ENCODE measurements around the gene SIRPG. TPM values are rescaled to one million over a fixed set of nuclear protein-coding genes. Genes with fewer than 3 reads are reported as not detected.

Gene SIRPG
- total and polyA plus RNA-seq, 12 donors: 0.10 to 1.9 TPM; not detected in 10

GRCh38 chr20:1636621-1637020 is 21.0 kb downstream of the SIRPG start:
- Histone ChIP-seq H3K27me3 (no peaks in the 10 kb centered on the region), H3K4me3 (no peak overlapping the region), H3K36me3 (no peaks in the 10 kb centered on the region), H3K9me3 (peaks cover 0 to 24% (median 0%) of the 10 kb centered on the region in 11 donors), H3K27ac (no peak overlapping the region), H3K4me1 (peaks cover 0 to 3% (median 0%) of the 10 kb centered on the region in 9 donors)
- TF ChIP-seq CTCF (IDR thresholded peaks at IDR 0.05): no peak
- no peak for ATAC-seq
- WGBS, 2 donors: 72 to 76% methylated on average over 2 of the region's 2 CpGs
- DNase-seq: no peak
- intact Hi-C loops (cut with DNase I): no loop called here

GRCh38 chr20:1635291-1635979 is 22.1 kb downstream of the SIRPG start:
- ATAC-seq: no peak
- Histone ChIP-seq H3K36me3 (no peaks in the 10 kb centered on the region), H3K27me3 (peaks cover 0 to 1% (median 0%) of the 10 kb centered on the region in 7 donors), H3K27ac (no peak overlapping the region), H3K4me3 (no peak overlapping the region), H3K4me1 (peaks cover 0 to 6% (median 0%) of the 10 kb centered on the region in 9 donors), H3K9me3 (peaks cover 0 to 17% (median 0%) of the 10 kb centered on the region in 11 donors)
- 79 to 86% methylated on average over 10 of the region's 10 CpGs for WGBS, 2 donors
- TF ChIP-seq CTCF (IDR thresholded peaks at IDR 0.05): no peak
- DNase-seq: no peak
- intact Hi-C loops (cut with DNase I): no loop called here

- ATAC-seq: no peak
- no peak for TF ChIP-seq CTCF (IDR thresholded peaks at IDR 0.05)
- intact Hi-C loops (cut with DNase I): no loop called here
- H3K4me3 ChIP-seq: no peak overlapping the region
- no peaks in the 10 kb centered on the region for H3K9me3 ChIP-seq
- H3K36me3 ChIP-seq: no peaks in the 10 kb centered on the region
- no peak for DNase-seq
- H3K27me3 ChIP-seq: peaks cover 0 to 16% (median 1%) of the 10 kb centered on the region in 7 donors
- peaks cover 0 to 6% (median 0%) of the 10 kb centered on the region in 9 donors for H3K4me1 ChIP-seq
- WGBS, 2 donors: 63% methylated on average over 4 of the region's 4 CpGs
- no peak overlapping the region for H3K27ac ChIP-seq
Measured at GRCh38 chr20:1633535-1633934, 24.0 kb downstream of the SIRPG start.

- intact Hi-C loops (cut with DNase I): no loop called here
- WGBS, 2 donors: 88 to 94% methylated on average over 4 of the region's 4 CpGs
Measured at GRCh38 chr20:1632178-1632577, 25.4 kb downstream of the SIRPG start.

More at GRCh38 chr20:1632178-1632577, 25.4 kb downstream of the SIRPG start:
- no peak for DNase-seq
- Histone ChIP-seq H3K36me3 (no peaks in the 10 kb centered on the region), H3K4me1 (peaks cover 0 to 6% (median 0%) of the 10 kb centered on the region in 9 donors), H3K4me3 (no peak overlapping the region), H3K27me3 (peaks cover 0 to 20% (median 6%) of the 10 kb centered on the region in 7 donors), H3K27ac (peak overlapping the region in 1 of 10 donors; percentile 14), H3K9me3 (no peaks in the 10 kb centered on the region)
- TF ChIP-seq CTCF (IDR thresholded peaks at IDR 0.05): no peak
- no peak for ATAC-seq

Measured in heart right ventricle (tissue), 16 donors.